Astrocyte of the spinal cord (primary cell): ENCODE results near the gene USP47.

ENCODE experiments used
- DNase-seq: peaks from one replicate; pipeline ENCODE4 v3.0.0; 2011; ENCODE audit warnings: low read depth, low spot score
- H3K4me3 ChIP-seq: 2 replicates; pipeline ENCODE4 v1.5.1; 2011; ENCODE audit warnings: low read depth, mild to moderate bottlenecking, low read length, moderate library complexity
- in situ Hi-C: cut with HindIII; loops from 2 replicates; pipeline ENCODE4 v1.10.0; 2017; ENCODE audit warnings: low sequenced_read_pairs
- TF ChIP-seq, protein P1 (sequence below): IDR thresholded peaks from 2 replicates; pipeline ENCODE4 v1.5.1; 2012; ENCODE audit warnings: low read depth, mild to moderate bottlenecking, low read length, inconsistent platforms

The USP47 gene

DNA sequence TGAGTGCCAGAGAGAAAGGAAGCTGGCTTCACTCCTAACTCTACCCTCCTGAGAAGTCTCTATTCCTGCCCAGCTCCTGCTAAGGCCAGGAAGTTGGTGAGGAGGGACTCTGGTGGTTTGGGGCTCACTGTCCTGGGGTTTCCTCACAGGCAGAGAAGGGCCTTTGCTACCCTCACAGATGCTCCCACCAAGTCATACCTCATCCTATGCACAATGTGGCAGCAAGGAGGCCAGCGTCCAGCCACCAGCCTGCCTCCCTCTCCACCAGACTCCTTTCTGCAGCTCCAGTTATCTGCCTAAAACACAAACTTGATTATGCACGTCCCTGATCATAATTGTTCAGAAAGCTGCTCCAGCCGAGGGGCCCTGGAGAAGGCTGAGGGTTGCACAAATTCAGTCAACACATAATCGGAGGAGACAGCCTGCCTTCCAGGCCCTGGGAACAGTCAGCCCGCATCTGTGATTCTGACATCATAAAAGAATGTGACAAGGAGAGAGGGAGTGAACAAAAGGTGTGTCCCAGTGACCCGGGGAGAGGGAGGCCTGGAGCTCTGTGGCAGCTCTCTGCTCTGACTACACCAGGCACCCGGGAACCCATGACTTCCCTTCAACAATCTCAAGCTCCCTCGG, 137.8 kb downstream of the USP47 start:
- DNase-seq: peak; percentile 73
- TF ChIP-seq, protein P1, sequence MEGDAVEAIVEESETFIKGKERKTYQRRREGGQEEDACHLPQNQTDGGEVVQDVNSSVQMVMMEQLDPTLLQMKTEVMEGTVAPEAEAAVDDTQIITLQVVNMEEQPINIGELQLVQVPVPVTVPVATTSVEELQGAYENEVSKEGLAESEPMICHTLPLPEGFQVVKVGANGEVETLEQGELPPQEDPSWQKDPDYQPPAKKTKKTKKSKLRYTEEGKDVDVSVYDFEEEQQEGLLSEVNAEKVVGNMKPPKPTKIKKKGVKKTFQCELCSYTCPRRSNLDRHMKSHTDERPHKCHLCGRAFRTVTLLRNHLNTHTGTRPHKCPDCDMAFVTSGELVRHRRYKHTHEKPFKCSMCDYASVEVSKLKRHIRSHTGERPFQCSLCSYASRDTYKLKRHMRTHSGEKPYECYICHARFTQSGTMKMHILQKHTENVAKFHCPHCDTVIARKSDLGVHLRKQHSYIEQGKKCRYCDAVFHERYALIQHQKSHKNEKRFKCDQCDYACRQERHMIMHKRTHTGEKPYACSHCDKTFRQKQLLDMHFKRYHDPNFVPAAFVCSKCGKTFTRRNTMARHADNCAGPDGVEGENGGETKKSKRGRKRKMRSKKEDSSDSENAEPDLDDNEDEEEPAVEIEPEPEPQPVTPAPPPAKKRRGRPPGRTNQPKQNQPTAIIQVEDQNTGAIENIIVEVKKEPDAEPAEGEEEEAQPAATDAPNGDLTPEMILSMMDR: no peak
- H3K4me3 ChIP-seq: no peak overlapping the region
- in situ Hi-C loops: no loop called here

DNA sequence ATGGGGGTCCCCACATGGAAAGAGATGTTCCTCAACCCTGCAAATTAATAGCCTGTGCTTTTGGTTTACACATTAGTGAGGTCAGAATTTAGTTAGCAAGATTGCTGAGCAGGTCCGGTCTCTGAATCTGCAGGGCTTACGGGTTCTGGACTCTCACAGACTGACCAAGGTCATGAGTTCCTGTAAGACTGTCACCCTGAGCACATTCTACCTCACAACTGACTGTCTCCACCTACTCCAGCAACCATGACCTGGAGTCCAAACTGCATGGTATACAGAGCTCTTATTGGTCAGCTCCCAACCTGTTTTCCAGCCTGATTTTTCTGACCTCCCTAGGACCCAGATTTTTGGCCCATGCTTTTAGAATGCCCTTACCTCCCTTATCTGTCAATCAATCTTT, 138.4 kb downstream of the USP47 start:
- no peak overlapping the region for H3K4me3 ChIP-seq
- no peak for DNase-seq
- TF ChIP-seq, protein P1: no peak
- in situ Hi-C loops: no loop called here

DNA sequence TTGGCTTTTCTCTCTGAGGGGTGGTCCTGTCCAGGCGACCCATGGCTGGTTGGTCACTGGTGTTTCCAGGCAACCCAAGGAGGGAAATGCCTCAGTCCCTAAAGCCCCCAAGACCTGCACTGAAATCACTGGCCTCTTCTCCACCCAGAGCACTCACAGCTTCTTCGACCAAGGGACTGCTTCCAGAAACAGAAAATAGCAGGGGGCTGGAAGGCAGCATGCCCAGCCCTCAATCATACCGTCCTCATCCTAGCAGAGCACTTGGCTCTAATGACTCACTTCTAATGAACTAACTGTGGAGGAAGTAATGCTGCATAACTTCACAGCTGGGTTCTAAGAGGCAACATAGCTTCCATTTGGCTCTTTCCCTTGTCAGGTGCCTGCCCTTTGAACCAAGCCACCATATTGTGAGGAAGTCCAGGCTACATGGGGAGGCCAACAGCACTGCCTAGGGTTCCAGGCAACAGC, 139.1 kb downstream of the USP47 start:
- DNase-seq: peak; percentile 75
- in situ Hi-C loops: no loop called here
- TF ChIP-seq, protein P1: no peak
- H3K4me3 ChIP-seq: no peak overlapping the region

DNA sequence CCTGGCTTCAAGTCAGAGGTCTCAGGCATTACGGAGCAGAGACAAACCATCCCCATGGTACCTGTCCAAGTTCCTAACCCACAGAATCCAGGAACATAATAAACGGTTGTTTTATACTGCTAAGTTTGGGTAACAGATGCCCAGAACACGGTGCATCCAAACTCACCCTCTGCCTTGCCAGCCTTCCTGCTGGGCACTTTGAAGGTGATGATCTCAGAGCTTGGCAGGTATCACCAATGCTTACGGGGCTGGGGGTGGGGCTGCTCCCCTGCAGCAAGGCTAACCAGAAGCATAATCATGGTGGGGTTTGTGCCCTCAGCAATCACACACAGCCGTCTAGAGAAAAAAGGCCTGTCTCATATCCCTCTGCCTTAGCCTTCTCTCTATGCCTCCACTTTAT, 139.6 kb downstream of the USP47 start:
- TF ChIP-seq, protein P1: no peak
- no peak for DNase-seq
- no peak overlapping the region for H3K4me3 ChIP-seq
- in situ Hi-C loops: no loop called here

DNA sequence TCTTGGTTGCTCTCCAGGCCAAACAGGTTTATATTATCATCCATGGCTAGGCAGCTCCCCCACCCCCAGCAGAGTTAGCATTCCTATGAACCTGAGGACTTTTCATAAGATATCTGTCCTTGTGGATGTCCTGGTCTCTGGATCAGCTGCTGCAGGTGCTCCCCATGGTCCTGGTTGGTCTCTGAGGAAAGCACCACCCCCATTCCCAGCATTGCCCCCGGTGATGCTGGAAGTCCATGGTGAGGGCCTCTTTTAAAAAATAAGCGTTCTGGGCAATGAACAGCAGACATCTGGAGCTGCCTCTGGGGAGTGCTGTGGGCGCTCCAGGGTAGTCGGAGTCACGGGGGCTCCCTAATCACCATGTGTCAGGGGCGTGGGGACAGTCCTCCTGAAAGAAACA, 140.1 kb downstream of the USP47 start:
- H3K4me3 ChIP-seq: no peak overlapping the region
- in situ Hi-C loops: no loop called here
- TF ChIP-seq, protein P1: no peak
- no peak for DNase-seq

DNA sequence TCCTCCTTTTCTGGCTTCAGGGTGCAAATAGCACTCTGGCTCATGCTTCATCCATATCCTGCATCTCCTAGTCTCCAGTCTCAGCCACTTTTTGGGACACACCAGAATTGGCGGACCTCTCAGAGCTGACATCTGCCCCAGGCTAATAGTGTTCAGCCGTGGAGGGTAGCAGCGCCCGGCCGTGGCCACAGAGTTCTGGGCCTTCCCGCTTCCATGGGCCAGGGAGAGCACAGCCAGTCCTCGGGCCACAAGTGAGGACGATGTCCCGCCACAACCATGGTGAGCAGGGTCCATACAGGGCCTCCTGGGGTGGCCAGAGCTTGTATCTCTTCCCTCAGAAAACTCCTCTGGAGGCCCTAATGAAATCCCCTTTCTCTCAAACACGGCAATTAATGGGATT, 140.7 kb downstream of the USP47 start:
- no peak overlapping the region for H3K4me3 ChIP-seq
- TF ChIP-seq, protein P1: no peak
- in situ Hi-C loops: no loop called here
- no peak for DNase-seq
